ENCODE measurements around the gene PCDHGB2. TPM values are rescaled to one million over a fixed set of nuclear protein-coding genes. Genes with fewer than 3 reads are reported as not detected.
"Not testable (repeated sequence)": the region's sequence is repeated elsewhere in the genome, so short reads cannot be mapped to it uniquely, and the experiment has no call there.

PCDHGB2 gene
- 2.4 TPM for total RNA-seq

DNA sequence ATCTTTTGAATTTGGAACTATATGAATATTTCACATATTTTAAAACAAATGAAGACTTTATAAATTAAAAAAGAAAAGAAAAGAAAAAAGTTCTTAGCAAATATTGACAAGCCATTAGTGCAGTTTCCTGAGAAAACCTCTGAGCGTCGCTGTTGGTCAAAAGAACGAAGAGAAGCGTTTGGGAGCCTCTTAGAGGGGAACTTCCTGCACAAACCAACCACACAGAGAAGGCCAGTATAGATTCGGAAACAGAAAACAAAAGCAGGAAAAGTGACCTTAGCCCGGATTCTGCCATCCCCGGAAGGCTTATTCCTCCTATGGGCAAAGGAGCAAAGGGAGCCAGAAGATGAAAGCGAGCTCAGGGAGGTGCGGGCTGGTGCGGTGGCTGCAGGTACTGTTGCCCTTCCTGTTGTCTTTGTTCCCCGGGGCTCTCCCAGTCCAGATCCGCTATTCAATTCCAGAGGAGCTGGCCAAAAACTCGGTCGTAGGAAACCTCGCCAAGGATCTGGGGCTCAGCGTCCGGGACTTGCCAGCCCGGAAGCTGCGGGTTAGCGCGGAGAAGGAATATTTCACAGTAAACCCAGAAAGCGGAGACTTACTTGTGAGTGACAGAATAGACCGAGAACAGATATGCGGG, at the start of gene PCDHGB2:
Gene PCDHGB2, plus strand, starts transcription at position 205 of the 637 bp plus-strand sequence. Its CDS starts 142 bp downstream, at position 347.
- peak in 1 of 3 donors; percentile 62 for DNase-seq (ENCODE audit: low read depth in 2 of 3, low spot score in 2 of 3)

DNA sequence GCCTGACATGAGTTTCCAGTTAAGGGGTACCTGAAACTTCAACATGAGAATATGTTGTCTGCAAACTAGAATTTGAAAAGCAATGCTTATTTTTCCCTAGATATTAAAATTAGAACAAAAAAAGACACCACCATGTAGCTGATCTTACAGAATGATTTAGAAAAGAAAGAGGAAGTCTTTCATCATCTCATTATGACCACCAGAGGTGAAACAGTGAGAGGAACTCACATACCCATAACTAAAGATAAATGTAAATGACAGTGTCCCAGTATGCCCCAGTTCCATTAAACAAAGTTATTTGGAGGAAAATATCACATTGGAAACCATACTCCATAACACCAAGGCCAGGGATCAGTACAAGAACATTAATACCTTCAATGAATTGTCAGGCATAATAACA, 46.1 kb upstream of the PCDHGB2 start:
- no peak for DNase-seq (ENCODE audit: low read depth in 2 of 3, low spot score in 2 of 3)

DNA sequence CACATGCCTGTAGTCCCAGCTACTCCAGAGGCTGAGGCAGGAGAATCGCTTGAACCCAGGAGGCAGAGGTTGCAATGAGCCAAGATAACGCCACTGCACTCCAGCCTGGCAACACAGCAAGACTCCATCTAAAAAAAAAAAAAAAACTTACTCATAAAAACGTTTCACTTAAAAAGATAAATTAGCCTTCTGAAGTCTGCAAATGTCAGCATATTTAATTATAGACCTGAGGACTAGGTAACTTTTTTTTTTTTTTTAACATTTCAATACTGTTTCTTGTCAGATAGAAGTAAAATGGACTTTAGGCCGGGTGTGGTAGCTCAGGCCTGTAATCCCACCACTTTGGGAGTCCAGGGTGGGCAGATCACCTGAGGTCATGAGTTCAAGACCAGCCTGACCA, 42.8 kb upstream of the PCDHGB2 start:
- not testable (repeated sequence) for DNase-seq (ENCODE audit: low read depth in 2 of 3, low spot score in 2 of 3)

GRCh38 chr5:141319202-141319601, 40.6 kb upstream of the PCDHGB2 start:
- DNase-seq (ENCODE audit: low read depth in 2 of 3, low spot score in 2 of 3), result no peak

DNA sequence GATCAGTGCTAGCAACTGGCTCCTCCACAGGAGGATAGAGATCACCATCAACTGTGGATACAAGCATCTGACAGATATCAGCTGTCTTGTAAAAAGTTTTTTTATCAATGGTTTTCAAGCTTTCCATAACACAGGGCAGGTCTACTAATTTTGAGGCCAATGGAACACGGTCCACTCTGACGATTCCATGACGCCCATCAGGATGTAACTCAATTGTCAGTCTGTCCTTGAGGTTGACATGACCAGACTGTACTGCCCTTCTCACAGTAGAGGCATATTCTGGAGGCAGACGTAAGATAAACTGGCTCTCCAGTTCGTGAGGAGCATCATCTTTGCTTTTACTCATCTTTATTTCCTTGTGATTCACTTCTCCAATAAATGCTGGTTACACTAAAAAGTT, 40.1 kb upstream of the PCDHGB2 start:
- DNase-seq (ENCODE audit: low read depth in 2 of 3, low spot score in 2 of 3), result no peak

DNA sequence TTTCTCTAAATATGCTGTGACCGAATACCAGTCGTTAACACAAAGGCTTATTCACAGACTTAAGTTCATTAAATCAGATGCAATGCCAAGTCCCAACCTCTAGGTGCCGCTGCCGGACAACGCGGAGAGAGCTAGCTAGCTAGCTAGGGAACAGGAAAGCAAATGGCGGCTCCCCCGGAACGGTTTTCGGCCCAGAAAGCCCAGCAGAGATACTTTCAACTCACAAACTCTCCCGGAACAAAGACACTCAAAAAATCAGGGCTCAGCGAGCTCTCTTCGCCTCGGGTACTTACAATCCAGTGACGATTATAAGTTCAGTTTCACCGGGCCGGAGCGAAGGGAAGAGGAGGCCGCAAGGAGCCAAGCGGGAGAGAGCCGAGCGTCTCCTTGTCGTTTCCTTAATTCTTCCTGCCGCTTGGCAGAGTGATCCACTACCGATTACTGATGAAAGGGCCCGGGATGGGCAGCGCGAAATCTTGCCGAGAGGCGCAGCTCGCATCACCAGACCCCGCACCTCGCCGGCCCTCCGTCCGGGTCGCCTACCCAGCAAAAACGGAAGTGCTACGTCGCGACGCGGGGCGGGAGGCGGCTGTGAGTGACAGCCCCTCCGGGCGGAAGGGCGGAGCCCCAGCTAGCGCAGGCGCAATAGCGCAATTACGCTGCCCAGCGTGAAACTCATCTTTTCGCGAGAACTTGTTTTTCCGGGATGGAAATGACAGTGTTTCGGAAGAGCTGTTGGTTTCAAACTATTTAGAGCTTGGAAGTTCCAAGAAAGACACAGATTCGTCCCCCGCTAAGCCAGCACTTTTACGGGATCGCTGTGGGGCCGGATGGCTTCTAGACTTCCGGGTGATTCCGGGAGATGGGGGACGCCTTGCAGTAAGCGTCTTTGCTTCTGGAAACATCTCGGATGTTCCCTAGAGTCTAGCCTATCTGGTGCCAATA, 39.3 kb upstream of the PCDHGB2 start, which contains the start of gene TAF7:
Gene TAF7, minus strand, starts transcription at position 560 of the 945 bp plus-strand sequence. CDS start 740 bp downstream, outside the sequence.
- DNase-seq (ENCODE audit: low read depth in 2 of 3, low spot score in 2 of 3), result peak; percentile 85 to 99 (median 95)

- no peak for DNase-seq (ENCODE audit: low read depth in 2 of 3, low spot score in 2 of 3)
Measured at GRCh38 chr5:141322261-141322660, 37.5 kb upstream of the PCDHGB2 start.

DNA sequence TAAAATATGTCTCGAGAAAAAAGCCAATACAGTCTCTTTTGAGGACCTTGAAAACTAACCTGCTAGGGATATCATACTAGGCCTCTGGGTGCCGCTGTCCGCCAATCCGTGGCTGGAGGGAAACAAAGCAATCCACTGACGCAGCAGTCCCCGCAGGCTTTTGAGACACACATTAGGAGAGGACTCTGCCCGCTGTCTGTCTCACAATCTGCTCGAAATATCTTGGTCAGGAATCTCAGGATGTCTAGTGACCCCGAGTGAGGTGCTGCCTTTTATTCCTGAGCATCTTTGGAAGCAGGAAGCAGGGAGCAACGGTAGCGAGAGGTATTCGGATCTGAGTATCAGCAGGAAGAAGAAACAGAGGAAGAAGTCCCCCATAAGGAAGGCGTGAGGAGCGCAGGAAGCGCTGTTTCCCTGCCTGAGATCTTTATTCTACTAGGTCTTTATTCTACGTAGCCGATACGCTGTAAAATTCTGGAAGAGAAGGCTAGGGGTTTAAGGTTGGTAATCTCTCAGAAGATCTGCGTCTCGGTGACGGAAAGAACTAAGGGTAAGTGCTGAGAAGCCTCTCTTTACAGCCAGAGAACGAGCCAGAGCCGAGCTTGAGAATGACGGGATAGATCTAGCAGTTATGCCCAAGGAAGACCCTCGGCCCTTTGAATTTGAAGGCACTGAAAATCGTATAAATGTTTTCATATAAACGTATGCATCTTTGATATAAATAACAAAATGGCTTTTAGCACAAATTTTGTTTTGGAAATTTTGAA, 33.5 kb upstream of the PCDHGB2 start:
- DNase-seq (ENCODE audit: low read depth in 2 of 3, low spot score in 2 of 3), result peak; percentile 28 to 46 (median 41)

- no peak for DNase-seq (ENCODE audit: low read depth in 2 of 3, low spot score in 2 of 3)
Measured at GRCh38 chr5:141328231-141328630, 31.6 kb upstream of the PCDHGB2 start.

- peak in 1 of 3 donors; percentile 41 for DNase-seq (ENCODE audit: low read depth in 2 of 3, low spot score in 2 of 3)
Measured at GRCh38 chr5:141330299-141331080, 29.3 kb upstream of the PCDHGB2 start, which contains the start of gene PCDHGA1. Gene PCDHGA1 (plus strand): TSS chr5:141330514.

GRCh38 chr5:141332571-141332970, 27.2 kb upstream of the PCDHGB2 start:
- DNase-seq (ENCODE audit: low read depth in 2 of 3, low spot score in 2 of 3), result not testable (repeated sequence)

GRCh38 chr5:141338538-141339306, 21.1 kb upstream of the PCDHGB2 start, which contains the start of gene PCDHGA2:
Gene PCDHGA2 (plus strand): TSS chr5:141338760.
- DNase-seq (ENCODE audit: low read depth in 2 of 3, low spot score in 2 of 3), result peak in 1 of 3 donors; percentile 60

DNA sequence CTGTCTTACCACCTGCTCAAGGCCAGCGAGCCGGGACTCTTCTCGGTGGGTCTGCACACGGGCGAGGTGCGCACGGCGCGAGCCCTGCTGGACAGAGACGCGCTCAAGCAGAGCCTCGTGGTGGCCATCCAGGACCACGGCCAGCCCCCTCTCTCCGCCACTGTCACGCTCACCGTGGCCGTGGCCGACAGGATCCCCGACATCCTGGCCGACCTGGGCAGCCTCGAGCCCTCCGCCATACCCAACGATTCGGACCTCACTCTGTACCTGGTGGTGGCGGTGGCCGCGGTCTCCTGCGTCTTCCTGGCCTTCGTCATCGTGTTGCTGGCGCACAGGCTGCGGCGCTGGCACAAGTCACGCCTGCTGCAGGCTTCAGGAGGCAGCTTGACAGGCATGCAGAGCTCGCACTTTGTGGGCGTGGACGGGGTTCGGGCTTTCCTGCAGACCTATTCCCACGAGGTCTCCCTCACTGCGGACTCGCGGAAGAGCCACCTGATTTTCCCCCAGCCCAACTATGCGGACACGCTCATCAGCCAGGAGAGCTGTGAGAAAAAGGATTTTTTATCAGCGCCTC, 18.9 kb upstream of the PCDHGB2 start:
- DNase-seq (ENCODE audit: low read depth in 2 of 3, low spot score in 2 of 3), result not testable (repeated sequence)

GRCh38 chr5:141342773-141343172, 17.0 kb upstream of the PCDHGB2 start:
- no peak for DNase-seq (ENCODE audit: low read depth in 2 of 3, low spot score in 2 of 3)

GRCh38 chr5:141343242-141343952, 16.4 kb upstream of the PCDHGB2 start, which contains the start of gene PCDHGA3:
Gene PCDHGA3 (plus strand): TSS chr5:141343829. CDS start chr5:141344034, 205 bp downstream.
- DNase-seq (ENCODE audit: low read depth in 2 of 3, low spot score in 2 of 3), result peak in 1 of 3 donors; percentile 52

- no peak for DNase-seq (ENCODE audit: low read depth in 2 of 3, low spot score in 2 of 3)
Measured at GRCh38 chr5:141343953-141344463, 15.8 kb upstream of the PCDHGB2 start.

DNA sequence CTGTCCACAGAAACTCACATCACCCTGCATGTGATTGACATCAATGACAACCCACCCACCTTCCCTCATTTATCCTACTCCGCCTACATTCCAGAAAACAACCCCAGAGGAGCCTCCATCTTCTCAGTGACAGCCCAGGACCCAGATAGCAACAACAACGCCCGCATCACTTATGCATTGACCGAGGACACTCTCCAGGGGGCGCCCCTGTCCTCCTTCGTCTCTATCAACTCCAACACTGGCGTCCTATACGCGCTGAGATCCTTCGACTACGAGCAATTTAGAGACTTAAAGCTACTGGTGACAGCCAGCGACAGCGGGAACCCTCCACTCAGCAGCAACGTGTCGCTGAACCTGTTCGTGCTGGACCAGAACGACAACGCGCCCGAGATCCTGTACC, 14.5 kb upstream of the PCDHGB2 start:
- no peak for DNase-seq (ENCODE audit: low read depth in 2 of 3, low spot score in 2 of 3)

DNA sequence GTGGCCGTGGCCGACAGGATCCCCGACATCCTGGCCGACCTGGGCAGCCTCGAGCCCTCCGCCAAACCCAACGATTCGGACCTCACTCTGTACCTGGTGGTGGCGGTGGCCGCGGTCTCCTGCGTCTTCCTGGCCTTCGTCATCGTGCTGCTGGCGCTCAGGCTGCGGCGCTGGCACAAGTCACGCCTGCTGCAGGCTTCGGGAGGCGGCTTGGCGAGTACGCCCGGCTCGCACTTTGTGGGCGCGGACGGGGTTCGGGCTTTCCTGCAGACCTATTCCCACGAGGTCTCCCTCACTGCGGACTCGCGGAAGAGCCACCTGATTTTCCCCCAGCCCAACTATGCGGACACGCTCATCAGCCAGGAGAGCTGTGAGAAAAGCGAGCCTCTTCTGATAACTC, 13.8 kb upstream of the PCDHGB2 start:
- DNase-seq (ENCODE audit: low read depth in 2 of 3, low spot score in 2 of 3), result not testable (repeated sequence)

Data from hematopoietic multipotent progenitor cell (in vitro differentiated cells).